ENCODE results near the gene IDE. TPM values are rescaled to one million over a fixed set of nuclear protein-coding genes. Genes with fewer than 3 reads are reported as not detected.

The IDE gene
- polyA plus RNA-seq, 1 experiment: 39.0 TPM

DNA sequence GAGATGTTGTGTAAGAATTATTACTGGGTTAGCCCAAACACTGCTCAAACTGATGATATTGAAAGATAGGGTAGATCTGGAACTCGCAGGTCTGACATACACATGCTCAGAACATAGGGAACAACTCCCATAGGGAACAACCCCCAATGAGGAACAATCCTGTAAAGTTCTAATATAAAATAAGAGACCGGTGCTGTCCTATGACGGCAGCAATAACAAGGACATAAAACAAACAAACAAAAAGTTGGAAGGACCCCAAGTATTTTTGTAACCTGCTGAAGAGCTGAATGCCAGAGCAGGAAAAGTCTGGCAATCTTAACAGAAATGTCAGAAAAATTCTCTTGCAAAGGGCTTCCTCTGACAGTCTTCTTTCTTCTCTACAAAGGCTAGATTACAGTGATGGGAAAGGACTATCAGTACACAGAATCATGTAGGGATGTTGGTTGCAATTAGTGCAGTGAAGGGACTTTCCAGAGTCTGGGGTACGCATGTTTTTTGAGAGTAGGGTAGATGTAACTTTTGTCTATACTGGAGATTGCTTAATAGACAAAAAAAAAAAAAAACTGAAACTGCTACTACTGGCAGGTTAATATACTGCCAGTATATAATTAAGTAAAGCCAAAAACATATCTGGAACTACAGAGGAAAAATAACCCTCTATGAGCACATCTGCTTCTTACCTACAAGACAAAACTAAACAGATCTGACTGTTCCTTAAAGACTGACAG, 35.5 kb downstream of the IDE start:
- ChIA-PET CTCF (interaction anchor here (1.7 kb wide), 1 partner anchor 21 kb away, joined by 4 read pairs; no protein-coding TSS in a partner anchor), POLR2A (no interaction called here)
- Histone ChIP-seq H3K27ac (ENCODE audit: low read depth, low read length) (no peak overlapping the region), H3K27me3 (ENCODE audit: control insufficient read depth, insufficient read depth, low read length) (no peaks in the 10 kb centered on the region), H3K4me3 (ENCODE audit: low read depth, low read length) (no peak overlapping the region), H3K9me3 (ENCODE audit: control insufficient read depth, insufficient read depth, low read length) (no peaks in the 10 kb centered on the region)
- TF ChIP-seq, protein P1, sequence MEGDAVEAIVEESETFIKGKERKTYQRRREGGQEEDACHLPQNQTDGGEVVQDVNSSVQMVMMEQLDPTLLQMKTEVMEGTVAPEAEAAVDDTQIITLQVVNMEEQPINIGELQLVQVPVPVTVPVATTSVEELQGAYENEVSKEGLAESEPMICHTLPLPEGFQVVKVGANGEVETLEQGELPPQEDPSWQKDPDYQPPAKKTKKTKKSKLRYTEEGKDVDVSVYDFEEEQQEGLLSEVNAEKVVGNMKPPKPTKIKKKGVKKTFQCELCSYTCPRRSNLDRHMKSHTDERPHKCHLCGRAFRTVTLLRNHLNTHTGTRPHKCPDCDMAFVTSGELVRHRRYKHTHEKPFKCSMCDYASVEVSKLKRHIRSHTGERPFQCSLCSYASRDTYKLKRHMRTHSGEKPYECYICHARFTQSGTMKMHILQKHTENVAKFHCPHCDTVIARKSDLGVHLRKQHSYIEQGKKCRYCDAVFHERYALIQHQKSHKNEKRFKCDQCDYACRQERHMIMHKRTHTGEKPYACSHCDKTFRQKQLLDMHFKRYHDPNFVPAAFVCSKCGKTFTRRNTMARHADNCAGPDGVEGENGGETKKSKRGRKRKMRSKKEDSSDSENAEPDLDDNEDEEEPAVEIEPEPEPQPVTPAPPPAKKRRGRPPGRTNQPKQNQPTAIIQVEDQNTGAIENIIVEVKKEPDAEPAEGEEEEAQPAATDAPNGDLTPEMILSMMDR (IDR thresholded peaks at IDR 0.05; ENCODE audit: low read depth, low read length): no peak
- DNase-seq (ENCODE audit: low read depth, low spot score): no peak

DNA sequence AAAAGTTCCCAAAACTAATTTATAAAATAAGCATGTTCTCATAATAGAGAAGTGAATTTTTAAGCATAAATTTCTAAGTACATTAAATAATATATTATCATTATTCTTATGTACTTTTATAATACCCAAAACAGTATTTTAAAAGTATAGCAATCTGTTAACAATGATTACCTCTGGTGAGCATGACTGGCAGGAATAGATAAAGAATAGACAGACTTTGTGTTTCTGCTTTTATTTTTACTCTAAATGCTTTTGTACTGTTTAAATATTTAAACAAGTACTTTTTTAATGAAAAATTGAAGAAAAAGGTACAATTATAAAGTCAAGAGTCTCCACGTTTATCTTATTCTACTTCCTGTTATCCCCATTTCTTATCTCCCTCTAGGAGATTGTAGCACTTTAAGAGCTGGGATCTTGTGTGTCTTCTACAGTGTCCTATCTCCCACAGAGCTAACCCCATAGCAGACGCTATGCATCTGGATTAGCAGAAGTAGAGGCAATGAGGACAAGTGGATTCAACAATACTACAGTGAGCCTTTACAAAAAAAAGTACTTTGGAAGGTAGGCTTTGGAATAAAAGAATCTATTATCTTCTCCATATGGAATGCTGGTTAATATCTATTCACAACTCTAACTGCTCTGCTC, 42.9 kb downstream of the IDE start:
- no peak overlapping the region for H3K27ac ChIP-seq (ENCODE audit: low read depth, low read length)
- no peaks in the 10 kb centered on the region for H3K9me3 ChIP-seq (ENCODE audit: control insufficient read depth, insufficient read depth, low read length)
- ChIA-PET CTCF (interaction anchor here (1.0 to 3.0 kb wide), 2 partner anchors 14 kb away, joined by 3 to 12 read pairs; no protein-coding TSS in a partner anchor), POLR2A (no interaction called here)
- H3K4me3 ChIP-seq (ENCODE audit: low read depth, low read length): no peak overlapping the region
- no peaks in the 10 kb centered on the region for H3K27me3 ChIP-seq (ENCODE audit: control insufficient read depth, insufficient read depth, low read length)
- TF ChIP-seq, protein P1 (IDR thresholded peaks at IDR 0.05; ENCODE audit: low read depth, low read length): no peak
- DNase-seq (ENCODE audit: low read depth, low spot score): no peak

DNA sequence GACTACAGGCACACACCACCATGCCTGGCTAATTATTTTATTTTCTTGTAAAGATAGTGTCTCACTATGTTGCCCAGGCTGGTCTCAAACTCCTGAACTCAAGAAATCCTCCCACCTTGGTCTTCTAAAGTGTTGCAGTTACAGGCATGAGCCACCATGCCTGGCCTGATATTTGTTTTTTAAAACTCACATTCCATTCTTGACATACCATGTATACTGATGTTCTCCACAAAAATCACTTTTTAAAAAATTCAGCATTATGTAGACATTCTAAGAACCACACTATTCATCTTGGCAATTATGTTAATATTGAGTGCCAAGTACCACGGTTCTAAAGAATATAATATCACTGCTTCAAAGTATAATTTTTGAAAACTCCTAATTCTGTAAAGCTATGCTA, 43.5 kb downstream of the IDE start:
- Histone ChIP-seq H3K27ac (ENCODE audit: low read depth, low read length) (no peak overlapping the region), H3K27me3 (ENCODE audit: control insufficient read depth, insufficient read depth, low read length) (no peaks in the 10 kb centered on the region), H3K4me3 (ENCODE audit: low read depth, low read length) (no peak overlapping the region), H3K9me3 (ENCODE audit: control insufficient read depth, insufficient read depth, low read length) (no peaks in the 10 kb centered on the region)
- TF ChIP-seq, protein P1 (IDR thresholded peaks at IDR 0.05; ENCODE audit: low read depth, low read length): no peak
- CTCF ChIA-PET: interaction anchor here (1.0 to 3.0 kb wide), 2 partner anchors 14 to 15 kb away, joined by 3 to 12 read pairs; no protein-coding TSS in a partner anchor
- no peak for DNase-seq (ENCODE audit: low read depth, low spot score)
- POLR2A ChIA-PET: no interaction called here

DNA sequence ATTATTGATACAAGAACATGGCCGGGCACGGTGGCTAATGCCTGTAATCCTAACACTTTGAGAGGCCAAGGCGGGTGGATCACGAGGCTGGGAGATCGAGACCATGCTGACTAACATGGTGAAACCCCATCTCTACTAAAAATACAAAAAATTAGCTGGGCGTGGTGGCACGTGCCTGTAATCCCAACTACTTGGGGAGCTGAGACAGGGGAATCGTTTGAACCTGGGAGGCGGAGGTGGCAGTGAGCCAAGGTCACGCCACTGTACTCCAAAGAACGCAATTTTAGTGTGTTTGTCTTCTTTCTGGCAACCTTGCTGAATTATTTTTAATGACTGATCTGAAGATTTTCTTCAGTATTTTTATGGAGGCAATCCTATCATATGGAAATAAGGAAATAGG, 46.2 kb downstream of the IDE start:
- Histone ChIP-seq H3K27me3 (ENCODE audit: control insufficient read depth, insufficient read depth, low read length) (no peaks in the 10 kb centered on the region), H3K9me3 (ENCODE audit: control insufficient read depth, insufficient read depth, low read length) (no peaks in the 10 kb centered on the region), H3K4me3 (ENCODE audit: low read depth, low read length) (no peak overlapping the region), H3K27ac (ENCODE audit: low read depth, low read length) (no peak overlapping the region)
- no peak for DNase-seq (ENCODE audit: low read depth, low spot score)
- TF ChIP-seq, protein P1 (IDR thresholded peaks at IDR 0.05; ENCODE audit: low read depth, low read length): no peak
- POLR2A ChIA-PET: no interaction called here
- CTCF ChIA-PET: interaction anchor here (1.0 to 5.2 kb wide), 2 partner anchors 10 to 46 kb away, joined by 3 to 32 read pairs; partner anchors contain the start of gene IDE

DNA sequence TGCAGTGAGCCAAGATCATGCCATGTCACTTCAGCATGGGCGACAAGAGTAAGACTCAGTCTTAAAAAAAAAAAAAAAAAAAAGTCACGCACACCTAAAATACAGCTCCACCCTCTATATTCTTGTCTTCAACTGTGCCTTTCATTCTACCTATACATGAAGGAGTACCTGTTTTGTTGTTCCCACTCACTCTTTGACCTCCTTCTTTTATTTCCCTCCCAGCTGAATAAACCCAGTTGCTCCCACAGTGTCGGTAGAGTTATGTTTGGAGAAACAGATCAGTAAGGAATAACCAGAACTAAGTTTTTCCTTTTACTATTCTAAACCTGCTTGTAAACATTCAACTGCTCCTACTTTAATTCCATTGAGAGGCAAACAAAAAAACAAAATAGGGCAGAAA, 50.3 kb downstream of the IDE start:
- ChIA-PET POLR2A (no interaction called here), CTCF (no interaction called here)
- Histone ChIP-seq H3K27me3 (ENCODE audit: control insufficient read depth, insufficient read depth, low read length) (no peaks in the 10 kb centered on the region), H3K4me3 (ENCODE audit: low read depth, low read length) (no peak overlapping the region), H3K9me3 (ENCODE audit: control insufficient read depth, insufficient read depth, low read length) (no peaks in the 10 kb centered on the region), H3K27ac (ENCODE audit: low read depth, low read length) (no peak overlapping the region)
- no peak for DNase-seq (ENCODE audit: low read depth, low spot score)
- TF ChIP-seq, protein P1 (IDR thresholded peaks at IDR 0.05; ENCODE audit: low read depth, low read length): no peak

Measured in AG04450 (cell line).